Endodermal cell (in vitro differentiated cells): ENCODE data around the gene KLF7. TPM values are rescaled to one million over a fixed set of nuclear protein-coding genes. Genes with fewer than 3 reads are reported as not detected.

Experiments used
- DNase-seq: peaks from one replicate; pipeline ENCODE4 v3.0.0-alpha.2; 2017
- H3K27ac ChIP-seq: 2 replicates; pipeline ENCODE4 v1.5.1; 2013; ENCODE audit warnings: mild to moderate bottlenecking, low read depth, low read length, moderate library complexity
- H3K27me3 ChIP-seq: 2 replicates; pipeline ENCODE4 v1.6.1; 2013; ENCODE audit warnings: mild to moderate bottlenecking, low read length, moderate library complexity; ENCODE audit not compliant: insufficient read depth, control insufficient read depth, poor library complexity, severe bottlenecking
- H3K36me3 ChIP-seq: 2 replicates; pipeline ENCODE4 v1.7.0; 2013; ENCODE audit warnings: mild to moderate bottlenecking, low read length, moderate library complexity; ENCODE audit not compliant: control insufficient read depth, insufficient read depth
- H3K4me1 ChIP-seq: one replicate; pipeline ENCODE4 v1.7.0; 2013; ENCODE audit warnings: low read length; ENCODE audit not compliant: control insufficient read depth, insufficient read depth
- H3K4me3 ChIP-seq: 2 replicates; pipeline ENCODE4 v1.5.1; 2013; ENCODE audit warnings: mild to moderate bottlenecking, low read length, moderate library complexity
- H3K9ac ChIP-seq: 2 replicates; pipeline ENCODE4 v1.6.1; 2013; ENCODE audit warnings: mild to moderate bottlenecking, low read length, moderate library complexity; ENCODE audit not compliant: poor library complexity, severe bottlenecking; ENCODE audit errors: extremely low read depth
- H3K9me3 ChIP-seq: 2 replicates; pipeline ENCODE4 v1.6.1; 2013; ENCODE audit warnings: mild to moderate bottlenecking, low read length, moderate library complexity; ENCODE audit not compliant: control insufficient read depth
- H3K27ac Mint-ChIP-seq: 2 replicates; pipeline ENCODE4 v1.8.0; 2020; ENCODE audit warnings: mixed read lengths
- H3K27me3 Mint-ChIP-seq: 2 replicates; pipeline ENCODE4 v1.8.0; 2021; ENCODE audit warnings: mild to moderate bottlenecking, mixed read lengths; ENCODE audit not compliant: insufficient read depth
- H3K36me3 Mint-ChIP-seq: 2 replicates; pipeline ENCODE4 v1.8.0; 2020; ENCODE audit warnings: low read depth, mixed read lengths
- H3K4me1 Mint-ChIP-seq: 2 replicates; pipeline ENCODE4 v1.8.0; 2020; ENCODE audit warnings: mixed read lengths
- H3K4me3 Mint-ChIP-seq: 2 replicates; pipeline ENCODE4 v1.8.0; 2020; ENCODE audit warnings: mild to moderate bottlenecking, moderate library complexity, mixed read lengths
- H3K9me3 Mint-ChIP-seq: 2 replicates; pipeline ENCODE4 v1.8.0; 2020; ENCODE audit warnings: mild to moderate bottlenecking, mixed read lengths
- CTCF ChIP-seq: fragments of 200-600 bp; sonication (generic); conservative IDR thresholded peaks from 2 replicates; pipeline ENCODE4 v1.5.0; 2021; ENCODE audit warnings: antibody characterized with exemption, mild to moderate bottlenecking
- WGBS, 2 experiments: methylation state at CpG; one replicate each; pipeline versions ENCODE4 v1.1.5 to v1.1.7; 2013; ENCODE audit warnings: missing lambda C conversion rate in 2 of 2, mixed read lengths in 1 of 2; ENCODE audit not compliant: insufficient coverage in 1 of 2, insufficient read length in 1 of 2; 5-methylcytosine and 5-hydroxymethylcytosine counted together
- total RNA-seq, 2 donors: library from RNA; stranded (reverse); fragmentation: NEBNext Ultra II Directional in 1 of 2; extraction: Animal tissue kit (Norgen Biotek cat#: 25700) in 1 of 2; gene quantifications; 2 replicates in 1 of 2; 3 replicates in 1 of 2; pipeline ENCODE4 v1.2.1, GENCODE V29; 2021

The KLF7 gene
- total RNA-seq, 2 donors from 2014 or later = 27.4 to 27.8 TPM

- Histone ChIP-seq H3K27ac (no peak overlapping the region), H3K9me3 (no peaks in the 10 kb centered on the region), H3K27me3 (no peaks in the 10 kb centered on the region), H3K4me1 (peaks cover 21% of the 10 kb centered on the region), H3K36me3 (peaks cover 65% of the 10 kb centered on the region), H3K4me3 (no peak overlapping the region), H3K9ac (no peak overlapping the region)
- H3K27ac Mint-ChIP-seq = peak overlapping the region; percentile 52
- DNase-seq = no peak
- H3K9me3 Mint-ChIP-seq = no peaks in the 10 kb centered on the region
- H3K4me3 Mint-ChIP-seq = no peak overlapping the region
- WGBS, 2 experiments = 67 to 90% methylated on average over 3 of the region's 3 CpGs
- H3K36me3 Mint-ChIP-seq = peaks cover 21% of the 10 kb centered on the region
- H3K27me3 Mint-ChIP-seq = no peaks in the 10 kb centered on the region
- peaks cover 65% of the 10 kb centered on the region for H3K4me1 Mint-ChIP-seq
- peak; percentile 58 for TF ChIP-seq CTCF
These were observed 23.3 kb downstream of the KLF7 start for GRCh38 chr2:207142461-207142860.

GRCh38 chr2:207141386-207141785 is 24.4 kb downstream of the KLF7 start:
- Histone ChIP-seq H3K4me1 (peaks cover 27% of the 10 kb centered on the region), H3K27ac (no peak overlapping the region), H3K4me3 (peak overlapping the region; percentile 39), H3K9me3 (no peaks in the 10 kb centered on the region), H3K9ac (no peak overlapping the region), H3K27me3 (no peaks in the 10 kb centered on the region), H3K36me3 (peaks cover 67% of the 10 kb centered on the region)
- peaks cover 17% of the 10 kb centered on the region for H3K36me3 Mint-ChIP-seq
- peak overlapping the region; percentile 45 for H3K27ac Mint-ChIP-seq
- no peaks in the 10 kb centered on the region for H3K9me3 Mint-ChIP-seq
- WGBS, 2 experiments = 88 to 100% methylated on average over 1 to 2 of the region's 2 CpGs
- no peak for TF ChIP-seq CTCF
- peaks cover 66% of the 10 kb centered on the region for H3K4me1 Mint-ChIP-seq
- DNase-seq = no peak
- H3K27me3 Mint-ChIP-seq = no peaks in the 10 kb centered on the region
- H3K4me3 Mint-ChIP-seq = no peak overlapping the region

GRCh38 chr2:207140265-207140664 is 25.5 kb downstream of the KLF7 start:
- Histone ChIP-seq H3K27me3 (no peaks in the 10 kb centered on the region), H3K9me3 (no peaks in the 10 kb centered on the region), H3K4me3 (no peak overlapping the region), H3K9ac (no peak overlapping the region), H3K27ac (no peak overlapping the region), H3K36me3 (peaks cover 67% of the 10 kb centered on the region), H3K4me1 (peaks cover 32% of the 10 kb centered on the region)
- no peak for TF ChIP-seq CTCF
- no peaks in the 10 kb centered on the region for H3K9me3 Mint-ChIP-seq
- H3K36me3 Mint-ChIP-seq = peaks cover 16% of the 10 kb centered on the region
- no peak overlapping the region for H3K4me3 Mint-ChIP-seq
- H3K27me3 Mint-ChIP-seq = no peaks in the 10 kb centered on the region
- DNase-seq = no peak
- peak overlapping the region; percentile 32 for H3K27ac Mint-ChIP-seq
- peaks cover 77% of the 10 kb centered on the region for H3K4me1 Mint-ChIP-seq
